AG09309 (cell line): ENCODE data around the gene MIEF1.

Source experiments
- DNase-seq: peaks from one replicate; pipeline ENCODE4 v3.0.0-alpha.2; 2010; ENCODE audit warnings: low read depth
- H3K4me3 ChIP-seq: 2 replicates; pipeline ENCODE4 v1.5.1; 2011; ENCODE audit warnings: mild to moderate bottlenecking, low read depth, low read length, moderate library complexity; ENCODE audit not compliant: control insufficient read depth
- TF ChIP-seq, protein P1 (sequence below): IDR thresholded peaks from 2 replicates; pipeline ENCODE4 v1.5.1; 2011; ENCODE audit warnings: mild to moderate bottlenecking, low read depth, low read length, inconsistent platforms; ENCODE audit not compliant: insufficient read depth, control insufficient read depth; ENCODE audit errors: missing control alignments

Gene MIEF1

DNA sequence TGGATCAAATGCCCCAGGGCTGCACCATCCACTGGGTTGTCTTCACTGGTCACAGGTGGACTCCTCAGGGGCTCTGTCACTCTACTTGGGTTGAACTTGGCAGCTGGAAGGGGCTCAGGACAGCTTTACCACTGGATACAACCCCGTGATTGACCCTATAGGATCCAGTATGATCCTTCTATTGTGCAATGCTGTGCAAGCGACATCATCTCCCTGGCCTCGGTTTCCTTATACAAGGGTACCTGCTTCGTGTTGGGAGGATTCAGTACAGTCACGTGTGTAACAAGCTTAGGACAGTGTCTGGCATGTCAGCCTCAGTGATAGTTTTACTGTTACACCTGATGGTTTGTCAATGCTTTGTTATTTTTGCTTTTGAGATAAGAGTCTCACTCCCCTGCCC, 20.5 kb upstream of the MIEF1 start:
- no peak overlapping the region for H3K4me3 ChIP-seq
- TF ChIP-seq, protein P1, sequence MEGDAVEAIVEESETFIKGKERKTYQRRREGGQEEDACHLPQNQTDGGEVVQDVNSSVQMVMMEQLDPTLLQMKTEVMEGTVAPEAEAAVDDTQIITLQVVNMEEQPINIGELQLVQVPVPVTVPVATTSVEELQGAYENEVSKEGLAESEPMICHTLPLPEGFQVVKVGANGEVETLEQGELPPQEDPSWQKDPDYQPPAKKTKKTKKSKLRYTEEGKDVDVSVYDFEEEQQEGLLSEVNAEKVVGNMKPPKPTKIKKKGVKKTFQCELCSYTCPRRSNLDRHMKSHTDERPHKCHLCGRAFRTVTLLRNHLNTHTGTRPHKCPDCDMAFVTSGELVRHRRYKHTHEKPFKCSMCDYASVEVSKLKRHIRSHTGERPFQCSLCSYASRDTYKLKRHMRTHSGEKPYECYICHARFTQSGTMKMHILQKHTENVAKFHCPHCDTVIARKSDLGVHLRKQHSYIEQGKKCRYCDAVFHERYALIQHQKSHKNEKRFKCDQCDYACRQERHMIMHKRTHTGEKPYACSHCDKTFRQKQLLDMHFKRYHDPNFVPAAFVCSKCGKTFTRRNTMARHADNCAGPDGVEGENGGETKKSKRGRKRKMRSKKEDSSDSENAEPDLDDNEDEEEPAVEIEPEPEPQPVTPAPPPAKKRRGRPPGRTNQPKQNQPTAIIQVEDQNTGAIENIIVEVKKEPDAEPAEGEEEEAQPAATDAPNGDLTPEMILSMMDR = no peak
- DNase-seq = no peak

DNA sequence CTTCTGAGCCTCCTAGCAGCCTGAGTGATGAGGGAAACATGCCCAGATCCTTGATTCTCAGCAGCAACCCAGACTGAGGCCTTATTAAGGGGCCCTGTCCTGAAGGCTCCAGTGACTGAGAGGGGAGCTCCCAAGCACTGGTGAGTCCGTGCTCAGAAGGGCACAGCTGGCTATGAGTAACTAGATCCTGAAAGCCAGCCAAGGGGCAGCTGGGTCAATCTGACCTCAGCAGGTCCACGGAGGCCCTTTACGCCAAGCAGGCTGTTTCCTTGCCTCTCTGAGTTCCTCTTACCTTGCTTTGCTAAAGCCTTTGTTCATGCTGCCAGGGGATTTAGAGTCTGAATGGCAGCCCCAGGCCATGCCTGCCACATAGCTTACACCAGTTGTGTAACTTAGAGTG, 19.3 kb upstream of the MIEF1 start:
- DNase-seq = no peak
- no peak overlapping the region for H3K4me3 ChIP-seq
- TF ChIP-seq, protein P1 = no peak

DNA sequence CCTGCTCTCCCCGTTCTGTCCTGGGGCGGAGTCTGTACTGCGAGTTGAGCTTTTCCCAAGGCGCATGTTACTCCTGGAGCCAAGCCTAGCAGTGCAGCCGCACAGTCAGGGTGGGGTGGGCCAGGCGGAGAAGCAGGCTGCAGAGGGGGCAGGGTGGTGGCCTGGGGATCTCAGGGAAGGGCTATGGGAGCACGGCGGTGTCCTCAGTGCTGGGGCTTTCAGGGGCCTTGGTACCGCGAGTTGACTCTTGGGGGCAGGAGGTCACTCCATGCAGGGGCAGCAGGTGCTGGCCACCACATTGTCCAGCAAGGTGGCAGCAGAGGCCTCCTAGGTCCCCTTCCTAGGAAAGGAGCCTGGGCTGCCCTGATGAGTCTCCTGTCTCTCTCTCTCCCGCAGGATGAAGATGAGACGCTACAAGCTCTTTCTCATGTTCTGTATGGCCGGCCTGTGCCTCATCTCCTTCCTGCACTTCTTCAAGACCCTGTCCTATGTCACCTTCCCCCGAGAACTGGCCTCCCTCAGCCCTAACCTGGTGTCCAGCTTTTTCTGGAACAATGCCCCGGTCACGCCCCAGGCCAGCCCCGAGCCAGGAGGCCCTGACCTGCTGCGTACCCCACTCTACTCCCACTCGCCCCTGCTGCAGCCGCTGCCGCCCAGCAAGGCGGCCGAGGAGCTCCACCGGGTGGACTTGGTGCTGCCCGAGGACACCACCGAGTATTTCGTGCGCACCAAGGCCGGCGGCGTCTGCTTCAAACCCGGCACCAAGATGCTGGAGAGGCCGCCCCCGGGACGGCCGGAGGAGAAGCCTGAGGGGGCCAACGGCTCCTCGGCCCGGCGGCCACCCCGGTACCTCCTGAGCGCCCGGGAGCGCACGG, 14.9 kb upstream of the MIEF1 start:
- TF ChIP-seq, protein P1 = no peak
- DNase-seq = no peak
- no peak overlapping the region for H3K4me3 ChIP-seq

DNA sequence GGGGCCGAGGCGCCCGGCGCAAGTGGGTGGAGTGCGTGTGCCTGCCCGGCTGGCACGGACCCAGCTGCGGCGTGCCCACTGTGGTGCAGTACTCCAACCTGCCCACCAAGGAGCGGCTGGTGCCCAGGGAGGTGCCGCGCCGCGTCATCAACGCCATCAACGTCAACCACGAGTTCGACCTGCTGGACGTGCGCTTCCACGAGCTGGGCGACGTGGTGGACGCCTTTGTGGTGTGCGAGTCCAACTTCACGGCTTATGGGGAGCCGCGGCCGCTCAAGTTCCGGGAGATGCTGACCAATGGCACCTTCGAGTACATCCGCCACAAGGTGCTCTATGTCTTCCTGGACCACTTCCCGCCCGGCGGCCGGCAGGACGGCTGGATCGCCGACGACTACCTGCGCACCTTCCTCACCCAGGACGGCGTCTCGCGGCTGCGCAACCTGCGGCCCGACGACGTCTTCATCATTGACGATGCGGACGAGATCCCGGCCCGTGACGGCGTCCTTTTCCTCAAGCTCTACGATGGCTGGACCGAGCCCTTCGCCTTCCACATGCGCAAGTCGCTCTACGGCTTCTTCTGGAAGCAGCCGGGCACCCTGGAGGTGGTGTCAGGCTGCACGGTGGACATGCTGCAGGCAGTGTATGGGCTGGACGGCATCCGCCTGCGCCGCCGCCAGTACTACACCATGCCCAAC, 14.1 kb upstream of the MIEF1 start:
- DNase-seq = no peak
- H3K4me3 ChIP-seq = no peak overlapping the region
- TF ChIP-seq, protein P1 = no peak

DNA sequence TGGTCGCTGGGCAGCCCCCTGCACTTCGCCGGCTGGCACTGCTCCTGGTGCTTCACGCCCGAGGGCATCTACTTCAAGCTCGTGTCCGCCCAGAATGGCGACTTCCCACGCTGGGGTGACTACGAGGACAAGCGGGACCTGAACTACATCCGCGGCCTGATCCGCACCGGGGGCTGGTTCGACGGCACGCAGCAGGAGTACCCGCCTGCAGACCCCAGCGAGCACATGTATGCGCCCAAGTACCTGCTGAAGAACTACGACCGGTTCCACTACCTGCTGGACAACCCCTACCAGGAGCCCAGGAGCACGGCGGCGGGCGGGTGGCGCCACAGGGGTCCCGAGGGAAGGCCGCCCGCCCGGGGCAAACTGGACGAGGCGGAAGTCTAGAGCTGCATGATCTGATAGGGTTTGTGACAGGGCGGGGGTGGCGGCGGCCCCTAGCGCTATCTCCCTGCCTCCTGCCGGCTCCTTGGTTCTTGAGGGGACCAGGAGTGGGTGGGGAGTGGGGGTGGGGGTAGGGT, 13.5 kb upstream of the MIEF1 start:
- TF ChIP-seq, protein P1 = no peak
- no peak for DNase-seq
- H3K4me3 ChIP-seq = no peak overlapping the region

DNA sequence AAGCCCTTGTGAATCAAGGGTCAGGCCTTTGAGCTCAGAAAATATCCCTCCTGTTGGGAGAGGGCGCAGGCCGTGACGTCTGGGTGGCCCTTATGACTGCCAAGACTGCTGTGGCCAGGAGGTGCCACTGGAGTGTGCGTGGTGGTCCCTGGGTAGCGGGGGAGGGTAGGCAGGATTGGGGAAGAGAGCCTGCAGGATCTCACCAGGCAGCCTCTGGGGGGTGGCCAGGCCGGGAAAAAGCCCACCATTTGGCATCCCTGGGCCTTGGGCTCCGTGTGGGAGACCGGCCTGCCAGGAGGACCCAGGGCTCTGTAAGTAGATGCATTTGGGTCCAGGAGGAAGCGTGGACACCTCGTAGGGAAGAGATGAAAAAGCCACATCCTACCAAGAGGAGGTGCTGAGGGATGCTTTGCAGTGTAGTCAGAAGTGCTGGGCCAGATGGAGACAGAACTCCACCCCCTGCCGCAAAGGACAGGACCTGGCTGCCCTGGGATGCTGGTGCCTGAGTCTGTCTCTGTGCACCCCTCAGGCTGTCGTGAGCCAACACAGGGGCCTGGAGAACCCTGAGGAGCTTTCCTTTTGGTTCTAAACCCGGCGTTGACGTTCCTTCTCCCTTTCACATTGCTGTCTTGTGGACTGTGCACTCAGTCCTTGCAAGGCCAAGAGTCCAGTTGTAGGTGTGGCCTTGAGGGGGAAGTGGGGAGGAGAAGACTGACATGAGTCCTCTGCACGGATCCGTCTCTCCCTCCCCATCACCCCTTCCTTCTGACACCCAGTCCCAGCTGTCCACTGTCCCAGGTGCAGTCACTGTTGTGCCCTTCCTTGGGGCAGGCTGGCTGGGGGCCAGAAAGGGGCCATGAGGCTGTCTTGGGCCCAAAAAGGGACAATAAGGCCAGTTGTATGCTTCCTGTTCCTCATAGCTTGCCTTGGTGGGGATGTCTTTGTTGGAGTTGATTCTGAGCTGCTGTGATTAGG, 12.7 kb upstream of the MIEF1 start:
- DNase-seq = no peak
- TF ChIP-seq, protein P1 = no peak
- H3K4me3 ChIP-seq = no peak overlapping the region
